Upper lobe of left lung (tissue), 4 donors: Measurements from ENCODE around the gene SGMS2.

Experiments
- CTCF ChIP-seq, 6 experiments: fragments of 450-650 bp in 4 of 6; fragments of 200-600 bp in 2 of 6; sonication (generic) in 2 of 6; IDR thresholded peaks; one replicate each; pipeline ENCODE4 v1.5.1; 2016 to 2019; ENCODE audit warnings: antibody characterized with exemption in 6 of 6
- EP300 ChIP-seq, 4 donors: sonication (generic); formaldehyde crosslinking; IDR thresholded peaks; one replicate each; pipeline ENCODE4 v1.5.1; 2017; ENCODE audit warnings: antibody characterized with exemption in 4 of 4, control low read depth in 2 of 4
- POLR2A ChIP-seq, 4 donors: fragments of 450-650 bp; IDR thresholded peaks; one replicate each; pipeline ENCODE4 v1.5.1; 2016 to 2017; ENCODE audit warnings: antibody characterized with exemption in 4 of 4, mild to moderate bottlenecking in 2 of 4
- POLR2AphosphoS5 ChIP-seq, 2 donors: sonication (generic); formaldehyde crosslinking; IDR thresholded peaks; one replicate each; pipeline ENCODE4 v1.5.1; 2017; ENCODE audit warnings: antibody characterized with exemption in 2 of 2

- no peak for TF ChIP-seq EP300 (IDR thresholded peaks at IDR 0.05)
- no peak for TF ChIP-seq CTCF (IDR thresholded peaks at IDR 0.05)
- no peak for TF ChIP-seq POLR2A (IDR thresholded peaks at IDR 0.05)
- no peak for TF ChIP-seq POLR2AphosphoS5 (IDR thresholded peaks at IDR 0.05)
These were observed 68.7 kb downstream of the SGMS2 start for GRCh38 chr4:107893171-107894137.
